Fibroblast of pulmonary artery (primary cell): ENCODE data around the gene GOLGA6L7.

ENCODE experiments used
- DNase-seq: peaks from one replicate; pipeline ENCODE4 v3.0.0-alpha.2; 2010; ENCODE audit warnings: low read depth
- H3K4me3 ChIP-seq: replicated peaks from 2 replicates; pipeline ENCODE4 v1.5.1; 2011; ENCODE audit warnings: low read depth, mild to moderate bottlenecking, control low read depth, low read length, moderate library complexity
- CTCF ChIP-seq: IDR thresholded peaks from 2 replicates; pipeline ENCODE4 v1.5.1; 2011; ENCODE audit warnings: mild to moderate bottlenecking, control low read depth, low read length, inconsistent platforms; ENCODE audit errors: missing control alignments

The GOLGA6L7 gene

GRCh38 chr15:28887339-28888174, 39.1 kb upstream of the GOLGA6L7 start:
- no peak overlapping the region for H3K4me3 ChIP-seq
- TF ChIP-seq CTCF: no peak
- DNase-seq: no peak

GRCh38 chr15:28886431-28887338, 38.2 kb upstream of the GOLGA6L7 start:
- TF ChIP-seq CTCF: no peak
- peak overlapping the region; percentile 58 for H3K4me3 ChIP-seq
- DNase-seq: no peak

GRCh38 chr15:28885630-28886430, 37.4 kb upstream of the GOLGA6L7 start, which contains the start of gene APBA2:
TSS of gene APBA2 (plus strand) at chr15:28885974. CDS start at chr15:29053885, 167,911 bp downstream.
- peak within 1 kb of the TSS; percentile 58 for H3K4me3 ChIP-seq
- no peak for TF ChIP-seq CTCF
- peak; percentile 55 for DNase-seq

GRCh38 chr15:28885128-28885629, 36.7 kb upstream of the GOLGA6L7 start:
- no peak for TF ChIP-seq CTCF
- no peak for DNase-seq
- H3K4me3 ChIP-seq: peak overlapping the region; percentile 58

GRCh38 chr15:28884151-28884940, 35.9 kb upstream of the GOLGA6L7 start:
- DNase-seq: no peak
- no peak for TF ChIP-seq CTCF
- no peak overlapping the region for H3K4me3 ChIP-seq

- H3K4me3 ChIP-seq: no peak overlapping the region
- peak; percentile 21 for TF ChIP-seq CTCF
- peak; percentile 17 for DNase-seq
Observed at GRCh38 chr15:28881600-28881999, 33.2 kb upstream of the GOLGA6L7 start.
